ENCODE results near the gene KIFC3. TPM values are rescaled to one million over a fixed set of nuclear protein-coding genes. Genes with fewer than 3 reads are reported as not detected.
"Not testable (repeated sequence)": the region's sequence is repeated elsewhere in the genome, so short reads cannot be mapped to it uniquely, and the experiment has no call there.

The KIFC3 gene
- total RNA-seq, 1 experiment from 2014 or later, result 40.9 TPM

DNA sequence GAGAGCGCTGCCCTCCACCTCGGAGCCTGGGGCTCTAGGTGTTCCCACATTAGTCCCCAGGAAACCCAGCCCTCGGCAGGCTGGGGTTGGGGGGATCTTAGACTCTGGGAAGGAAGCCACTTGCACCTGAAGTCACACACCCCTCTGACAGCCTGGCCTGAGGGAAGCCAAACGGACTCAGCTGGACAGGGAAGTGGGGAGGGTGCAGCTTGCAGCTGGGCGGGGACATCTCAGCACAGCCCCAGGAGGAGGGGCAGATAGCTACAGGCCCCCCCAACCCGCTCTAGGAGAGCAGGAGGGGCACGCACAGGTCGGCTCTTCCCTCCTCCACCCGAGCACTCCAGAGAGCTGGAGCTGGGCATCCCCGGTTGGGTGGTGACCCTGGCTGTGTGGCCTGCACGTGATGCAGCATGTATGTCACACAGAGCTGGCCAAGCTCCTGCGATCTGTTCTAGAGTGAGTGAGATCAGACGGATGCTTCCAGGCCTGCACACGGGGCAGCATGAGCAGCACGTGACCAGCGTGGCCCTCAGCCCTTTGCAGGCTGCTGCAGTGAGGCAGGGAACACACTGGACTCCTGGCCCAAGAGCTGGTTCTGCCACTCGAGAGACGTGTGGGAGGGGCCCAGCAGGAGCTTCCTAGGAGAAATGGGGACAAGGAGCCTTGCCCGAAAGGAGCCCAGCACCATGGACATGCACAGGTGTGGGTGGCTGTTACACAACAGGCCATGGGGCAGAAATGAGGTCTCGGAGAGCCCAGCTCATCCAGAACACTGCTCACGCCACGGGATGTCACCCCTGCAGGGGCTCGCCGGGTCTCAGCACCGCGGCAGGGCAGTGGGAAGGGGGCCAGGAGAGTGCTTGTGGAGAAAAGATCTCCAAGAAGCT is 15.4 kb downstream of the KIFC3 start:
- DNase-seq (ENCODE audit: low read depth), result no peak

- no peak for DNase-seq (ENCODE audit: low read depth)
Measured at GRCh38 chr16:57785924-57786323, 16.4 kb downstream of the KIFC3 start.

GRCh38 chr16:57785385-57785784 is 16.9 kb downstream of the KIFC3 start:
- no peak for DNase-seq (ENCODE audit: low read depth)

GRCh38 chr16:57784334-57784733 is 18.0 kb downstream of the KIFC3 start:
- DNase-seq (ENCODE audit: low read depth), result no peak

GRCh38 chr16:57783883-57784282 is 18.4 kb downstream of the KIFC3 start:
- DNase-seq (ENCODE audit: low read depth), result no peak

DNA sequence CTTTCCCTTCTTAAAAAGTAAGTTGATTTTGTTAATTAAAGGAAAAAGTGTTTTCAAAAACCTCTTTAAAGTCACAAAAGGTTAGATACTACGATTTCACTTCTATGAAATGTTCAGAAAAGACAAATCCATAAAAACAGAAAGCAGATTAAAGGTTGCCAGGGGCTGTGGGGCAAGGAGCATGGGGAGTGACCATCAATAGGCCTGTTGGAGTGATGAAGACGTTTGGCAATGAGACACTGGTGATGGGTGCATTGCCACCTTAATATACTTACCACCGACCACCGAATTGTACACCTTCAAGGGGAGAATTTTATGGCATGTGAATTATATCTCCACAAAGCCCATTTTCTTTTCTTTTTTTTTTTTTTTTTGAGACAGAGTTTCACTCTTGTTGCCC is 19.2 kb downstream of the KIFC3 start:
- DNase-seq (ENCODE audit: low read depth), result no peak

- DNase-seq (ENCODE audit: low read depth), result not testable (repeated sequence)
Measured at GRCh38 chr16:57782607-57783055, 19.7 kb downstream of the KIFC3 start.

DNA sequence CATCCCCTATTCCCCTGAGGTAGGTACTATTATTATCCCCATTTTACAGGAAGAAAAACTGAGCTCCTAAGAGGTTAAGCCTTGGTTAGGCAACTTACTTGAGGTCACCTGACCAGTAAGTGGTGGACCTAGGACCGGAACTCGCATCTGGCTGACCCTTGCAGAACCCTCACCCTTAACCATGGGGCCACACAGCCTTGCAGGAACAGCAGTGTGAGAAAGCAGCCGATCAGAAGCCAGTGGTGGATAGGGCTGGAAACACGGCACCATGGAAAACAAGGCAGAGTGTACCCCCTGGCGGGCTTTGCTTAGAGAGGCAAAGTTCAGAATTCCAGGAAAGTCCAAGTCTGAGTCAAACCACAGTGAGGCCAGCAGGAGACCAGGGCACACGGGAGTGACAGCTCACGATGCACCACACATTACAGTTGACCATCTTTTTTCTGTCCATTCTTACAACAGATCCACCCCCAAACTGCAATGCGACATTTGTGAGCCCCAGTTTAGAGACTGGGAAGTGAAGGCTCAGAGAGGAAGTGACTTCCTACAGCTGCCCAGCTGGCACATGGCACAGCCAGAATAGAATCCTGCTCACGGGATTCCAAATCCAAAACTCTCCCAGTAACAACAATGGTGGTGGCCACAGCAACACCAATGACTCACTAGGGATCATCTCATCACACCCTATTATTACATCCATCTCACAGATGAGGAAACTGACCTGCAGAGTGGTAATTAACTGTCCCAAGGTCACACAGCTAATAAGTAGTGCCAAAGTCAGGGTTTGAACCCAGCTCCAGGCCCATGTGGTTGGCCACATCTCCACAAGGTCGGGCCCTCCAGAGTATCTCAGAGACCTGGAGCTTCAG is 20.3 kb downstream of the KIFC3 start:
- DNase-seq (ENCODE audit: low read depth), result peak; percentile 64

DNA sequence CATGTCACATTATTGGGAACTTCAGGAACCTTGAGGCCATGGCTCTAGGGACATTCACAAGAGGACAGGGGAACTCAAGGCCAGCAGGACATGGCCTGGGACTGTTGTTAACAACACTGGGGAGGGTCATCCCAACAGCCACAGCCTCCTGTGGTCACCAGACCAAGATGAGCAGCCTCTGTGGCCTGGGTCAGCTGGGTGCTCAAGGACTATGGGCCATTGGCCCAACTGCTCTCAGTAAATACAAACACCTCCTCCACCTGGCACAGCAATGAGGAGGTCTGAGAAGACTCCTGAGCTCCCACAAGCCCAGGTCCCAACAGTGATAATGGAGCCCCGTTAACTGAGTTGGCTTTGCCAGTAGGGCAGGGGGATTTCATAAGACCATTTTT is 20.9 kb downstream of the KIFC3 start:
- no peak for DNase-seq (ENCODE audit: low read depth)

DNA sequence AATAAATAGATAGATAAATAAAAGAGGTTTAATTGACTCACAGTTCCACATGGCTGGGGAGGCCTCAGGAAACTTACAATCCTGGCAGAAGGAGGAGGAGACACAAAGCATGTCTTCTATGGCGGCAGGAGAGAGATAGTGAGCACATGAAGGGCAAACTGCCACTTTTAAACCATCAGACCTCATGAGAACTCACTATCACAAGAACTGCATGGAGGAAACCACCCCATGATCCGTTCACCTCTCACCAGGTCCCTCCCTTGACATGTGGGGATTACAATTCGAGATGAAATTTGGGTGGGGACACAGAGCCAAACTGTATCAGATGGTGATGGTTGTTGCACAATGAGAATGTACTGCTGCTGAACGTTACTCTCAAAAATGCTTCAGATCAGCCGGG is 22.5 kb downstream of the KIFC3 start:
- not testable (repeated sequence) for DNase-seq (ENCODE audit: low read depth)

DNA sequence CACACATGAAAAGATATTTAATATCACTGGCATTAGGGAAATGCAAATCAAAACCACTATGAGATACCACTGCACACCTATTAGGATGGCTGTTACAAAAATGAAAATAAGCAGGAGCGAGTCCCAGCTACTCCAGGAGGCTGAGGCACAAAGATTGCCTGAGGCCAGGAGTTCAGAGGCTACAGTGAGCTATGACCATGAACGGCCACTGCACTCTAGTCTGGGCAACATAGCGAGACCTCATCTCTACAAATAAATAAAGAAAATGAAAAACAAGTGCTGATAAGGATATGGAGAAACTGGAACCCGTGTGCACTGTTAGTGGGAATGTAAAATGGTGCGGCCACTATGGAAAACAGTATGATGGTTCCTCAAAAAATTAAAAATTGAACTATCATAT is 23.6 kb downstream of the KIFC3 start:
- no peak for DNase-seq (ENCODE audit: low read depth)

DNA sequence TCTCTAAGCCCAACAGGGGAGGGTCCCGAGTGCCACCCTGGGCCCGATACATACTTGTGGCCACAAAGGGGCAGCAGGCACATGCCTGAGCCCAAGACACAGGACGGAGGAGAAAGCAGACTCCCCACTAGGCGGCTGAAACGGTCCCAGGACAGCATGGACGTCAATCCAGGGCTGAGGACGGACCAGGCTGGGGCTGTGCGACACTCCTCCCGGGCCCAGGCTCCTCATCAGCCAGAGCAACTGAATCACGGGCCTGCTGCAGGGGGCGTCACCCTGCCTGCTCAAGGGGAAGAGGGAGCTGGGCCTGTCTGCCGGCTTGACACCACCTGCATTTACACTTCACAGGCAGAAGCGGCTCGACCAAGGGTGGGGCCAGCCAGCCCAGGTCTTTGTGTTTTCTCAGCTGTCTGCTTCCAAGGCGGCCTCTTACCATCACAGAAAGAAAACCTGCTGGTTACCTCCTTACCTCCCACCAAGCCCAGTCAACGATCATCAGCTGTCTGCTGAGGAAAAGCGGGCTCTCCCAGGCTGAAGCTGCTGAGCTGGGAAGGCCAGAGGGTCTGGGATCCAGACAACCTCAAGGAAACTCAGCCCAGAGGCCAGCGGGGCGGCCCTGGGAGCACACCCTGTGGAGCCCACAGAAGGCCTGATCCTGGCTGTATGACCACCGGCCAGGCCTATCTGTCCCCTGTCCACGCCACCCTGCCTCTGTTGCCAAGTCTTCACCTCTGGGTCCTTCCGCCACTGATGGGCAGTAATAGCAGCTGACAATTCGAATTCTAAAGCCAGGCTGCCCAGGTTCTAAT is 26.4 kb downstream of the KIFC3 start:
- peak; percentile 27 for DNase-seq (ENCODE audit: low read depth)

GRCh38 chr16:57774705-57775285 is 27.5 kb downstream of the KIFC3 start:
- DNase-seq (ENCODE audit: low read depth), result no peak

GRCh38 chr16:57773655-57774295 is 28.5 kb downstream of the KIFC3 start:
- DNase-seq (ENCODE audit: low read depth), result no peak

- DNase-seq (ENCODE audit: low read depth), result no peak
Measured at GRCh38 chr16:57773019-57773418, 29.3 kb downstream of the KIFC3 start.

- DNase-seq (ENCODE audit: low read depth), result no peak
Measured at GRCh38 chr16:57771141-57771785, 31.0 kb downstream of the KIFC3 start.

DNA sequence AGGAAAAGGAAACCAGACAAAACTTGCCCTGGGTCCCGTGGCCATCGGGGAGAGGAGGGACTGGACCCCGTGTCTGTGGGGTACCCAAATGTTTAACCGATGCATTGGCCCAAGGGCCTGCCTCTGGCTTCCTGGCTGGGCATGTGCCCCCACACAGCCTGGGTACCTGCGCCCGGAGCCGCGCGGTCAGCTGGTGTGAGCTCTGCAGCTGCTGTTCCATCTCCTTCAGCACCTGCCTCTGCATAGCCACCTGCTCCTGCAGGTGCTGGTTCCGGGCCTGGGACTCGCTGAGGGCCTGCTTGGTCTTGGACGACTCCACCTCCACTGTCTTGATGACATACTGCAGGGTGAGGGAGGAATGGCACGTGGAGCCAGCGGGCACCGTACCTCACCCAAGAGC is 31.9 kb downstream of the KIFC3 start:
- no peak for DNase-seq (ENCODE audit: low read depth)

- DNase-seq (ENCODE audit: low read depth), result no peak
Measured at GRCh38 chr16:57769541-57770145, 32.6 kb downstream of the KIFC3 start.

DNA sequence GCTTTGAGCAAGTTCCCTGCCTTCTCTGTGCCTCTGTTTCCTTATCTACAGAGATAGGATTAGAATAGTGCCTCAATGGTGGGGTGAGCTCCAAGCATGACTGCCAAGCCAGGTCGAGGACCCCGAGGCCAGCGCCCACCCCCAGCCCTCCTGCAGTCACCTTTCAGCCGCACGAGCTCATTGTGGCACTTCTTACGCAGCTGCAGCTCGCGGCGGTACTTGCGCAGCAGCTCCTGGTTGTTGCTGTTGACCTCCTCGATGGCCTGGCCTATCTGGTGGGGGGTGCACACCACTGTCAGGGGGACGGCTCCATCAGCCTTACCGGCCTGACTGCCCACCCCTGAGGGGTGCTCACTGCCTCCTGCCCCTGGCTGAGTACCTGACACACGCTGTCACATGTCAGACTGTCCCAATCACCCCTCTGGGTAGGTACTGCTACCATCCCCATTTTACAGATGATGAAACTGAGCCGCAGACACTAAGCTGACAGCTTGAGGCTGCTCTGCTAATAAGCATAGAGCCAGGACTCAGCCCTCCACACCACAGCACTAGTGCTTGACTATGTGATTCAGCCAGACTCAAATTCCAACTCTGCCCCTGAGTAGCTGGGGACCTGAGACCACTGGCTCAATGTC is 35.5 kb downstream of the KIFC3 start:
- DNase-seq (ENCODE audit: low read depth), result no peak
